AG04449 (cell line): Measurements from ENCODE around the gene KCNJ12.
"Not testable (repeated sequence)": the region's sequence is repeated elsewhere in the genome, so short reads cannot be mapped to it uniquely, and the experiment has no call there.

Experiments used
- CTCF ChIA-PET: fragments of 350-600 bp; formaldehyde crosslinking; extraction: SDS; loops from one replicate; lab custom pipeline; 2021; ENCODE audit warnings: antibody characterized with exemption; lab: Yijun Ruan, JAX
- POLR2A ChIA-PET: fragments of 400-600, 350-600 bp; formaldehyde crosslinking; extraction: SDS; loops from one replicate; lab custom pipeline; 2020; ENCODE audit warnings: antibody characterized with exemption, inconsistent platforms; lab: Yijun Ruan, JAX
- DNase-seq: peaks from one replicate; pipeline ENCODE4 v3.0.0-alpha.2; 2010; ENCODE audit warnings: low read depth, low spot score
- H3K4me3 ChIP-seq: 2 replicates; pipeline ENCODE4 v1.5.1; 2011; ENCODE audit warnings: low read depth, mild to moderate bottlenecking, control low read depth, low read length
- TF ChIP-seq, protein P1 (sequence below): IDR thresholded peaks from one replicate; pipeline ENCODE4 v1.5.1; 2011; ENCODE audit warnings: mild to moderate bottlenecking, moderate library complexity, low read length, control low read depth, inconsistent platforms; ENCODE audit not compliant: insufficient read depth; ENCODE audit errors: missing control alignments

Gene KCNJ12

DNA sequence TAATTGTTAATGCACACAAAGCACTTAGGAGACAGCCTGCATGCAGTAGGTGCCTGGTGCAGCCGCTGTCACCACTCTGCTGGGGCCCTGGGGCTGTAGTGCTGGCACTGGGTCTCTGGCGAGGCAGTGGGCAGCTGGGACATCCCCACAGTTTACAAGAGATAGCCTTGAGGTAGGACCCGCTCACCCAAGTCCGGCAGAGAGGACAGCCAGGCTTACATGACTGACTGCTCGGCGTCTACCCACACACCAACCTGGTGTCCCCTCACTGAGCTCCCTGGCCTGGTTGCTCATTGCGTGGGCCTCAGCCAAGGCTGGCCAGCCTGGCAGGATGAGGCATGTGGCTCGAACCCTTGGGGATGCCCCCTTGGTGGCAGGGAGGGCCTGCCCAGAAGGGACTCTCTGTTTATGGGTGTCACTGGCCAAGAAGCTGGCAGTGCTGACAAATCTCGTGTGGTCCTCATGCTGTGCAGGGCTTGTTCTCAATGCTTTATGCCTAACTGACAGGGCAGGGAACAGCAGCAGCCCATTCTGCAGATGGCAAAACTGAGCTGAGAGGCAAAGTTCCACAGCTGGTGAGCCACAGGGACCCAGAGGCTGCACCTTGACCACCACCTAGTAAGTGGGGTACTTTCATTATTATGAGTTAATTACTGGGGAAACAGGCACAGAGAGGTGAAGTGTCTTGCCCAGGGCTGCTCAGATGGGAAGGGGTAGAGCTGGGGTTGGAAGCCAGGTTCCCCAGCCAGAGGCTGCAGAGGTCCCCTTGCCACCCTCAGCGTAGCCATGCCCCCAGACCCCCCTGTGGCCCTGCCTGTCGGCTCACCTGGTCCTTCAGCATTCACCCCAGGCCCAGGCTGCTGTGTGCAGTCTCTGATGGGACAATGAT, 32.9 kb upstream of the KCNJ12 start:
- H3K4me3 ChIP-seq, CTCF ChIA-PET, POLR2A ChIA-PET, DNase-seq: not testable (repeated sequence)

DNA sequence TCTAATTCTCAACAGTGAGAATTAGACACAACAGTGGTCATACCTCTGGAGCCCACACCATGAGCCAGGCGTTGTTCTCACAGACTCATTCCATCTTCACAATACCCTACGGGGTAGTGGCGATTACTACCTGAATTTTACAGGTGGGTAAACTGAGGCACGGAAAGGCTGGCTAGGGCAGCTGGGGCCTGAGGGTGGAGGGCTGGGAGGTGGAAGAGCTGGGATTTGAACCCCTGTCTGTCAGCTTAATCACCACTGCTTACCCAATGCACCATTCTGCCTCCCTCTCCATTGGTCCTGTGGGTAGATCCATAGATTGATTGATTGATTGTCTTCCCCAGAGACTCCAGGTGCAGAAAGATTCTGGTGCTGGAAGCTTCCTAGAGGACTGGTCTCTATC, 31.4 kb upstream of the KCNJ12 start:
- DNase-seq, POLR2A ChIA-PET, CTCF ChIA-PET, H3K4me3 ChIP-seq: not testable (repeated sequence)

DNA sequence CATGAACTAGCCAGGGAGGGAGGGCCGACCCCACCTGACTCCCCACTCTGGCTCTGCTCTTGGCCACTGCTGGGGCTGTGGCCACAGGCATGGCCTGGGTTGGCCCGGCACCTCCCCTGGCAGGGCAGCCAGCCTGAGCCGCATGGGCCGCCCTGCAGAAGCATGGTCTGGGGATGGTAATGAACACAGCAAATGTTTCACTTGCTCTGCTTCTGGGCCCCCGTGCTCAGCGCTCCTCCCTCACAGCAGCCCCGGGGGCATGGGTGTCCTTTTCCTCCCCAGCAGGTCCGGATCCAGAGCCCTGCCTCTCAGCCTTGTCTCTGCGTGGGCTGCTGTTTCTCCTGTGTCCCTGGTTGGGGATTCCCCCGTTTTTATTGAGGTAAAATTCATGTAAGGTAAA, 30.9 kb upstream of the KCNJ12 start:
- no peak overlapping the region for H3K4me3 ChIP-seq
- POLR2A ChIA-PET = no interaction called here

DNA sequence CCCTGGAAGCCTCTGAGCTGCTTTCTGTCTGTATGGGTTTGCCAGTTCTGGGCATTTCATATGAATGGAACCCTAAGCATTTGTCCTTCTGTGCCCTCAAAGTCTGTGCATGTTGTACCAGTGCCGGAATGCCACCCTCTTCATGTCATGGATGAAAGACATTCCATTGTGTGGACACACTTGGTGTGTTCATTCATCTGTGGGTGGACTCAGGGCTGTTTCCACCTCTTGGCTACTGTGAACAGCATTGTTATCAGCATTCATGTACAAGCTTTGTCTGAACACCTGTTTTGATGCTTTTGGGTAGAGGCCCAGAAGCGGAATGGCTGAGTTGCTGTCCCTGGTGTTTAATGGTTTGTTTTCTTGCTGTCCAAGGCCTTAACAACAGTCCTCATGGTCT, 30.1 kb upstream of the KCNJ12 start:
- DNase-seq, CTCF ChIA-PET, H3K4me3 ChIP-seq, POLR2A ChIA-PET: not testable (repeated sequence)

More for the DNA sequence above, 30.9 kb upstream of the KCNJ12 start:
- CTCF ChIA-PET = no interaction called here
- DNase-seq = no peak
- TF ChIP-seq, protein P1, sequence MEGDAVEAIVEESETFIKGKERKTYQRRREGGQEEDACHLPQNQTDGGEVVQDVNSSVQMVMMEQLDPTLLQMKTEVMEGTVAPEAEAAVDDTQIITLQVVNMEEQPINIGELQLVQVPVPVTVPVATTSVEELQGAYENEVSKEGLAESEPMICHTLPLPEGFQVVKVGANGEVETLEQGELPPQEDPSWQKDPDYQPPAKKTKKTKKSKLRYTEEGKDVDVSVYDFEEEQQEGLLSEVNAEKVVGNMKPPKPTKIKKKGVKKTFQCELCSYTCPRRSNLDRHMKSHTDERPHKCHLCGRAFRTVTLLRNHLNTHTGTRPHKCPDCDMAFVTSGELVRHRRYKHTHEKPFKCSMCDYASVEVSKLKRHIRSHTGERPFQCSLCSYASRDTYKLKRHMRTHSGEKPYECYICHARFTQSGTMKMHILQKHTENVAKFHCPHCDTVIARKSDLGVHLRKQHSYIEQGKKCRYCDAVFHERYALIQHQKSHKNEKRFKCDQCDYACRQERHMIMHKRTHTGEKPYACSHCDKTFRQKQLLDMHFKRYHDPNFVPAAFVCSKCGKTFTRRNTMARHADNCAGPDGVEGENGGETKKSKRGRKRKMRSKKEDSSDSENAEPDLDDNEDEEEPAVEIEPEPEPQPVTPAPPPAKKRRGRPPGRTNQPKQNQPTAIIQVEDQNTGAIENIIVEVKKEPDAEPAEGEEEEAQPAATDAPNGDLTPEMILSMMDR = no peak

DNA sequence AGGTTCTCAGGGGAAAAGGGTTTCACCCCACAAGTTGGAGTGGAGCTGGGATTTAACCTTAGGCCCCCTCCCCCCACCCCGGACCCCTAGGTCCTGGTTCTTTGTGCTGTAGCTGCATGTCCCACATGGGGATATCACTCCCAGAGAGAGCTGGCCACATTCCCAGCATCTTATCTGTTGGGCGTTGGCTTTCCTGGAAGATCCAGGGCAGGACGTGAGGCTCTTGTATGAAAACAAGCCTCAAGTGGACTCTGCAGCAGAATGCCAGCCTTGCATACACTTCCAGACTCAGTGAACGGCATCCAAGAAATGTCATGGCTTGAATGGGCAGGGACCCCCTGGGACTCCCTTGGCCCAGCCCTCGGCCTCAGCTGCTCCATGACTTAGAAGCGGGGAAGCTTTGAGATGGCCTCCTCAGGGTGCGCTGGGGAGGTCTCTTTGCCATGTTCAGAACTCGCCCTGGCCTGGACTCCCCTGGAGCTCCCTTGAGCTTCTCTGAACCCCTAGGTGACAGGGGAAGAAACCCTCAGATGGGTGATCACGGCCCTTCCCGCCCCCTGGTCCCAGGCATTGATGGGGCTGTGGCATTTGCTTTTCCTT, 29.4 kb upstream of the KCNJ12 start:
- POLR2A ChIA-PET, DNase-seq, CTCF ChIA-PET: not testable (repeated sequence)

DNA sequence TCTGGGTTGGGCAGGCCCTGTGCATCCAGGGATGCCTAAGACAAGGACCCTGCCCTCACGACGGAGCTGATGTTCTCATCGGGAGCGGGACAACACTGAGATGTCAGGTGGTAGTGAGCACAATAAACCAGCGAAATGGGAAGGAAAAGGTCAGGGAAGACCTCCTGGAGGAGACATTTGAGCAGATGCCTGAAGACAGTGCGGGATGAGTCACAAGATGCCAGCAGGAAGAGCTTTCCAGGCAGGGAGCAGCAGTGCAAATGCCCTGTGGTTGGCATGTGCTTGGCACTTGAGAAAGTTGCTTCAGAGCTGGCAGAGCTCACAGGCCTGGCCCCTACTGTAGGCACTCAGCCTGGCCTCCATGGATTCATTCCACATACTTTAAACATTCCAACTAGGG, 28.5 kb upstream of the KCNJ12 start:
- POLR2A ChIA-PET, H3K4me3 ChIP-seq, CTCF ChIA-PET, DNase-seq: not testable (repeated sequence)

More for the DNA sequence above, 29.4 kb upstream of the KCNJ12 start:
- H3K4me3 ChIP-seq = not testable (repeated sequence)

DNA sequence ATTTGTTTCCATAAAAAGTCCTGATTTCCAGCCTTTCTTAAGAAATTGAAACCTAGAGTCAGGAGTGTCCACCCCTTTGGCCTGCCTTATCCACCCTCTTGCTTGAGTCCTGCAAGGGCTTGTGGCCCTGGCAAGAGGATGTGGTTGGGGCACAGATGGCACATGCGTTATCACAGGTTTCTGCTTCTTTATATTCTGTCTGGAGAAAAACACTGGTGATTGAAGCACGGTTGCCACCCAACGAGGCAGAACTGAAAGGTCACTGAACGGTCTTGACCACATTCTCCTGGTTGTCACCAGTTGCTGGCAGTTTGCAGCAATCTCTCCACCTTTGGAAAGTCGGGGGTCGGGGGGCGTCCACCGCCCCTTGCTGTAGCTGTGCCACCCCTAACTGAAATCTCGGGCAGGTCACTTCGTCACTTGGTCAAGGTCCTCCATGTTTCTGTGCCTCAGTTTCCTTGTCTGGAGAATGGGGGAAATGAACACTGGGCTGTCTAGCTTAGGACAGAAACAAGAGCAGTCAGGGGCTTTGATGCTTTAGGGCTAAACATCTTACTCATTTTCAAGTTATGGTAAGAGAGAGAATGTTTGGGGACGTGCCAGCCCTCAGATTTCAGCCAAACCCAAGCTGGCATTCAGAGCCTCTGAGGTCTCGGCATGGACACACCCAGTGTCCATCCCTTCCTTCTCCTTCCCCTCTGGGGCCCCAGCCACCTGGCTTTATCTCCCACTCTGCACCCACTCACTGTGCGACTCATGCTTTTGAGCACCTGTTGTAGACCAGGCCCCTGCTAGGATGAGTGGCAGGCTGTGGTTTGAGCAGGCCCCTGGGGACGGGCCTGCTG, 27.9 kb upstream of the KCNJ12 start:
- H3K4me3 ChIP-seq, POLR2A ChIA-PET, CTCF ChIA-PET, DNase-seq: not testable (repeated sequence)

DNA sequence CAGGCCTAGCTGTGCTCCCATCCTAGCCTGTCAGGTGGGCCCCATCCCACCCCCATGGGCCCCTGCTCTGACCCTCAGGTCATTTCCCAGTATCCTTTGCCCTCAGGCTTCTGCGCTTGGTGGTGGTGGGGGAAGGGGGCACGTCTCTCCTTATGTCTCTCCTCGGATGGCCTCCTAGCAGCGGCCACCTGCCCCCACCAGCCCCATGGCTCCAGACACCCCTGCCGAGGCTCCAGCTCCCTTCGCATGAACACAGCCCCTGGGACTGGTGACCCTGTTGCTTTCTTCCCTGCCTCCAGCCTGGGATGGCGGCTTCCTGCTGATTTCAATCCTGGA, 27.3 kb upstream of the KCNJ12 start:
- CTCF ChIA-PET, DNase-seq, POLR2A ChIA-PET, H3K4me3 ChIP-seq: not testable (repeated sequence)

DNA sequence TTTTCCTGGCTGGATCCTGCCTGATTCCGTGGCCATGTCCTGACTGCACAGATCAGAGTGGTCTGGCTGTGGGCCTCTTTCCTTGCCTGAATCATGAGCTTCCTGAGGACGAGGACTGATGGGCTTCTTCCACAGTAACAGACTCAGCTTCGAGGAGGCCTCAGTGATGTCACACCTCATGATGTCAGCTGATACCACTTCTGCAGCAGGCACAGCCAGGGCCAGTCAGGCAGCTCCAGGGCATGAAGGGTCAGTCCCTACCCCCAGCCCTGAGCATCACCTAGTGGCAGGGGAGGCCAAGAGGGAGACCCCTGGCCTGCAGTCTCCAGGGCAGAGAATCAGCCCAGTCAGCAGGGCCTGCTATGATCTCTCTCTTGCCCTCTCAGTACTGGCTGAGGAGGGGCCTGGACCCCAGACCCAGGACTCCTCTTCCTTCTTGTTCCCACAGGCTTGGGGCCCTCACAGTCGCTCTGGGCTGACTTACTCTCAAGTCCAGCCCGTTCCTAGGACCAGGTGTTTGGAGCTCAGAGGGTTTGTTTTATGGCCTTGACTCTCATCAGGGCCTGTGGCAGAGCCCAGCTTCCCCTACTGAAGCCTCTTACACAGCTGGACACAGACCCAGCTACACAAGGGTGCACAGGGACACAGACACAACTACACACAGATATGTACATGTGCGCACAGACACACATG, 26.7 kb upstream of the KCNJ12 start:
- POLR2A ChIA-PET, H3K4me3 ChIP-seq, DNase-seq, CTCF ChIA-PET: not testable (repeated sequence)

DNA sequence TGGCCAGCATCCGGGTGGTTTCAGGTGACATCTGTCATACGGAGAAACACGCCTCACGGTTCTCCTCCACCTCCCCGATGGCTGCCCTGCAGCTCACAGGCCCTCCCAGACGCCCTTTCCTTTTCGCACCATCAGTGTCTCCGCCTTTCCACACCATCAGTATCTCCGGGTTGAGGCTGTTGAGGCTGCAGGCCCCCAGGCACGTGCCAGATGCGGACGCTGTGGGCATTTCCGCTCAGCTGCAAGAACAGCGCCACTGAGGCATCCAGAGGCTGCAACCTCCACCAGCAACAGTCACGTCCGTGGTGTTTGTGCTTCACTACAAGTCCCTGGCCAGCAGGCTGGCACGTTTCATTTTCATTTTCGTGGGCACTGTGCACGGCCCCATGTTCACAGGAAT, 25.7 kb upstream of the KCNJ12 start:
- CTCF ChIA-PET, POLR2A ChIA-PET, DNase-seq, H3K4me3 ChIP-seq: not testable (repeated sequence)
